Skeletal muscle tissue (tissue), 4 donors: Measurements from ENCODE around the gene KIAA0319L. TPM values are rescaled to one million over a fixed set of nuclear protein-coding genes. Genes with fewer than 3 reads are reported as not detected.
A peak's percentile ranks its signal among the peaks of the same experiment; 100 is the strongest.
"Not testable (repeated sequence)": the region's sequence is repeated elsewhere in the genome, so short reads cannot be mapped to it uniquely, and the experiment has no call there.

Source experiments
- H3K27ac ChIP-seq: one replicate; pipeline ENCODE4 v1.7.0; 2013; ENCODE audit warnings: mild to moderate bottlenecking, low read depth, low read length, inconsistent platforms
- H3K27me3 ChIP-seq, 3 donors: one replicate each; pipeline ENCODE4 v1.7.0; 2013; ENCODE audit warnings: low read length in 3 of 3; ENCODE audit not compliant: control insufficient read depth in 3 of 3, insufficient read depth in 3 of 3
- H3K36me3 ChIP-seq, 3 donors: one replicate each; pipeline ENCODE4 v1.7.0; 2013; ENCODE audit warnings: low read length in 3 of 3; ENCODE audit not compliant: control insufficient read depth in 3 of 3, insufficient read depth in 3 of 3
- H3K4me1 ChIP-seq, 3 donors: one replicate each; pipeline ENCODE4 v1.7.0; 2013; ENCODE audit warnings: low read length in 3 of 3, mild to moderate bottlenecking in 3 of 3; ENCODE audit not compliant: control insufficient read depth in 3 of 3, insufficient read depth in 3 of 3
- H3K4me3 ChIP-seq, 3 donors: one replicate each; pipeline ENCODE4 v1.7.0; 2013; ENCODE audit warnings: low read length in 3 of 3
- H3K9ac ChIP-seq, 3 donors: one replicate each; pipeline ENCODE4 v1.7.0; 2013; ENCODE audit warnings: low read length in 3 of 3, mild to moderate bottlenecking in 3 of 3, moderate library complexity in 2 of 3, low read depth in 1 of 3
- H3K9me3 ChIP-seq, 3 donors: one replicate each; pipeline ENCODE4 v1.7.0; 2013; ENCODE audit warnings: low read length in 3 of 3; ENCODE audit not compliant: control insufficient read depth in 3 of 3
- total RNA-seq: library from RNA; depleted of rRNA; stranded (reverse); fragments of >200 nt; gene quantifications from one replicate; pipeline ENCODE4 v1.2.3, GENCODE V29; 2014
- donor health status: Osteomylitis.

Gene KIAA0319L
- total RNA-seq, 1 donor from 2014 or later = 18.3 TPM

GRCh38 chr1:35585281-35585680, 28.1 kb upstream of the KIAA0319L start:
- Histone ChIP-seq H3K9me3 (no peaks in the 10 kb centered on the region), H3K4me1 (no peaks in the 10 kb centered on the region), H3K9ac (no peak overlapping the region), H3K27me3 (no peaks in the 10 kb centered on the region), H3K4me3 (no peak overlapping the region), H3K36me3 (no peaks in the 10 kb centered on the region), H3K27ac (no peak overlapping the region)

- H3K9me3 ChIP-seq, H3K36me3 ChIP-seq, H3K4me3 ChIP-seq, H3K27ac ChIP-seq, H3K9ac ChIP-seq: not testable (repeated sequence)
- H3K27me3 ChIP-seq = peaks cover 16 to 19% (median 19%) of the 10 kb centered on the region in 3 donors
- H3K4me1 ChIP-seq = peaks cover 8 to 10% (median 9%) of the 10 kb centered on the region in 3 donors
These were observed 24.4 kb upstream of the KIAA0319L start for GRCh38 chr1:35581621-35582020.

- Histone ChIP-seq H3K27me3 (peaks cover 23 to 26% (median 25%) of the 10 kb centered on the region in 3 donors), H3K36me3 (no peaks in the 10 kb centered on the region), H3K9me3 (no peaks in the 10 kb centered on the region), H3K4me1 (peaks cover 9 to 12% (median 10%) of the 10 kb centered on the region in 3 donors), H3K9ac (no peak overlapping the region), H3K27ac (no peak overlapping the region), H3K4me3 (no peak overlapping the region)
These were observed 23.8 kb upstream of the KIAA0319L start for GRCh38 chr1:35580949-35581388.

- peaks cover 55 to 62% (median 60%) of the 10 kb centered on the region in 3 donors for H3K27me3 ChIP-seq
- H3K9ac ChIP-seq = peak overlapping the region in 2 of 3 donors; percentile 54 to 56
- H3K27ac ChIP-seq = no peak overlapping the region
- peaks cover 10 to 21% (median 19%) of the 10 kb centered on the region in 3 donors for H3K4me1 ChIP-seq
- H3K4me3 ChIP-seq = peak overlapping the region; percentile 60 to 62 (median 60)
- no peaks in the 10 kb centered on the region for H3K9me3 ChIP-seq
- H3K36me3 ChIP-seq = no peaks in the 10 kb centered on the region
These were observed 20.1 kb upstream of the KIAA0319L start for GRCh38 chr1:35577071-35577998.

DNA sequence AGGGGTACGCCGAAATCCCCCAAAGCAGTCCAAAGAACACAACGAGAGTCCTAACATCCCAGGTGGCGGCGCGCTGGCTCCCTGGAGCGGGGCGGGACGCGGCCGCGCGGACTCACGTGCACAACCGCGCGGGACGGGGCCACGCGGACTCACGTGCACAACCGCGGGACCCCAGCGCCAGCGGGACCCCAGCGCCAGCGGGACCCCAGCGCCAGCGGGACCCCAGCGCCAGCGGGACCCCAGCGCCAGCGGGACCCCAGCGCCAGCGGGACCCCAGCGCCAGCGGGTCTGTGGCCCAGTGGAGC, 19.5 kb upstream of the KIAA0319L start:
- not testable (repeated sequence) for H3K36me3 ChIP-seq, H3K9ac ChIP-seq, H3K4me3 ChIP-seq, H3K9me3 ChIP-seq, H3K27ac ChIP-seq
- Histone ChIP-seq H3K4me1 (peaks cover 10 to 21% (median 19%) of the 10 kb centered on the region in 3 donors), H3K27me3 (peaks cover 60 to 68% (median 65%) of the 10 kb centered on the region in 3 donors)

DNA sequence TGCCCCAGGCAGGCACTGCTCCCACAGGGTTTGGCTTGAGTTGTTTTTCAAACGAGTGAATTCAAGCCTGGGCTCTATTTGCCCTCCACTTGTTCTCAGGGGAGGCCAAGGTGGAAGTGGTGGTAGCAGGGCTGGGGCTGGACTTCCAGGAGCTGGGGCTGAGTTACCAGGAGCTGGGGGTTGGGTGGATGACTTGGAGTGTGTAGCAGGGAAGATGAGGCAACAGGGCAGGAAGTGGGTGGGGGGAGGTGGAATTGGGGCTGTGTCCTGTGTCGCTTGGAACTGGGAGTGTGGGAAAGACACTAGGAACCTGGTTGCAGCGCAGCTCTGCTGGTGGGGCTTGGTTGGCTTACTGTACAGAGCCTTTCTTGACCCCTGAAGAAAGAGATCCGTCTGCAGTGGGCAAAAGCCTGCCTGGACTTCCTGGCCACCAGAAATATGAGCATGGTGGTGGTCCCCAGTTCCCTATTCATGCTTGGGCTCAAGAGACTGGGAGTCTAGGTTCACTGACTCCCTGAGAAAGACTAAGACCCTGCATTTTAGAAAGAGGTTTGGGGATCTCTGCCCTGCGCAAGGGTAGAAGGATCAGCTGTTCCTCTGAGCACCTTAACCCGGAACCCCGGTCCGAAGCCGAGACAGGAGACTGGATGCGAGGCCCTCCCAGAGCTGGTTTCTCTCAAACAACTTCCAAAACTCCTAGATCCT, 19.0 kb upstream of the KIAA0319L start:
- peaks cover 64 to 73% (median 68%) of the 10 kb centered on the region in 3 donors for H3K27me3 ChIP-seq
- H3K4me3 ChIP-seq = no peak overlapping the region
- no peaks in the 10 kb centered on the region for H3K36me3 ChIP-seq
- H3K9me3 ChIP-seq = no peaks in the 10 kb centered on the region
- no peak overlapping the region for H3K27ac ChIP-seq
- peaks cover 10 to 21% (median 19%) of the 10 kb centered on the region in 3 donors for H3K4me1 ChIP-seq
- H3K9ac ChIP-seq = no peak overlapping the region

DNA sequence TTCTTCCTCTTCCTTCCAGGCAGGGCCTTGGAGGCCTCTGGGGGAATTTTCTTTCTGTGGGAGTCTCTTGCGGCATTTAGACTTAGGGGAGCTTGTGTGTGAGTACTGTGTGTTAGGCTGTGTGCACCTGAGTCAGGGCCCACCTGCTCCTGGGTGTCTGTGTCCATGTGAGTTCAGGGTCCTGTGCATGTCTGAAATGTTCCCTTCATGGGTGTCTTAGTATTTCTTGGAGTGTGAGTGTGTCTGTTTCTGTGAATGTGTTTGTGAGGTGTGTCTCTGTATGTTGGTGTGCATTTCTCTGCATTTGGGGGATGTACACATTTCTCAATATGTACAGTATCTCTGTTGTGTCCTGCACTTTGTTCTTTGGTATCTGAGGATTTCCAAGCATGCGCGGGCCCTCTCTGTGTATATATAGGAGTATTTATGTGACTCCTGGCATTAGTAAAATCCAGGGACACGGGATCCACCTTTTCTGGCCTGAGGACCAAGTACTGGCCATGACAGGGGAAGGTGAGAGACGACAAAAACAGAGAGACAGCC, 18.3 kb upstream of the KIAA0319L start:
- Histone ChIP-seq H3K36me3 (no peaks in the 10 kb centered on the region), H3K27ac (no peak overlapping the region), H3K4me1 (peaks cover 10 to 21% (median 19%) of the 10 kb centered on the region in 3 donors), H3K9ac (no peak overlapping the region), H3K27me3 (peaks cover 68 to 78% (median 69%) of the 10 kb centered on the region in 3 donors), H3K4me3 (no peak overlapping the region), H3K9me3 (no peaks in the 10 kb centered on the region)

GRCh38 chr1:35574655-35575415, 17.6 kb upstream of the KIAA0319L start:
- Histone ChIP-seq H3K36me3 (no peaks in the 10 kb centered on the region), H3K9ac (no peak overlapping the region), H3K27ac (no peak overlapping the region), H3K9me3 (no peaks in the 10 kb centered on the region), H3K4me3 (no peak overlapping the region), H3K4me1 (peaks cover 10 to 21% (median 19%) of the 10 kb centered on the region in 3 donors), H3K27me3 (peaks cover 73 to 79% (median 76%) of the 10 kb centered on the region in 3 donors)

GRCh38 chr1:35574125-35574654, 17.0 kb upstream of the KIAA0319L start:
- Histone ChIP-seq H3K27ac (no peak overlapping the region), H3K4me3 (no peak overlapping the region), H3K4me1 (peaks cover 10 to 21% (median 19%) of the 10 kb centered on the region in 3 donors), H3K27me3 (peaks cover 73 to 84% (median 80%) of the 10 kb centered on the region in 3 donors), H3K36me3 (no peaks in the 10 kb centered on the region), H3K9ac (no peak overlapping the region), H3K9me3 (no peaks in the 10 kb centered on the region)
